GM12878 (cell line): ENCODE results near the gene TENT5A. TPM values are rescaled to one million over a fixed set of nuclear protein-coding genes. Genes with fewer than 3 reads are reported as not detected.

Experiments used
- ATAC-seq: fragments of 200-7000 bp; cut with Tn5 transposase; 3 replicates; pipeline ENCODE4 v1.9.1; 2020; ENCODE audit warnings: mild to moderate bottlenecking, moderate library complexity
- BruUV-seq: library from RNA; stranded (reverse); fragments of 400-500 nt; replicated peaks from 2 replicates; lab custom pipeline; 2021; lab: Mats Ljungman, UMichigan
- CTCF ChIA-PET: fragments of 300-600 bp; sonication (Branson Sonifier 250); formaldehyde crosslinking; extraction: SDS; loops from one replicate; lab custom pipeline; 2021; ENCODE audit warnings: inconsistent platforms; lab: Yijun Ruan, JAX
- POLR2A ChIA-PET: fragments of 350-600 bp; formaldehyde crosslinking; extraction: SDS; loops from one replicate; lab custom pipeline; 2021; ENCODE audit warnings: inconsistent platforms; lab: Charles Lee
- RAD21 ChIA-PET: fragments of 300-600 bp; sonication (Branson Sonifier 250); formaldehyde crosslinking; loops from one replicate; lab custom pipeline; 2023; ENCODE audit warnings: antibody characterized with exemption; ENCODE audit not compliant: unreplicated experiment; lab: Charles Lee
- SMC1A ChIA-PET: fragments of 300-600 bp; sonication (Branson Sonifier 250); formaldehyde crosslinking; loops from one replicate; lab custom pipeline; 2023; ENCODE audit not compliant: unreplicated experiment, uncharacterized antibody; lab: Charles Lee
- DNase-seq: peaks from one replicate; pipeline ENCODE4 v3.0.0-alpha.2; 2011; ENCODE audit warnings: low read depth, low spot score
- FAIRE-seq: peaks from 3 replicates; lab custom pipeline; 2011; peaks lifted over from hg19 to GRCh38; lab: Jason Lieb, UNC
- H2AFZ ChIP-seq: 2 replicates; pipeline ENCODE4 v1.6.0; 2011; ENCODE audit warnings: low read depth, low read length, control low read depth; ENCODE audit not compliant: control insufficient read depth
- H3K27ac ChIP-seq: 2 replicates; pipeline ENCODE4 v1.5.1; 2011; ENCODE audit warnings: control low read depth; ENCODE audit not compliant: control insufficient read depth, insufficient read depth
- H3K27me3 ChIP-seq, 2 experiments: replicated peaks in 1 of 2; 2 replicates each; pipeline versions ENCODE4 v1.6.0 to v1.6.1; 2011; ENCODE audit warnings: low read length in 1 of 2; ENCODE audit not compliant: control insufficient read depth in 2 of 2, insufficient read depth in 2 of 2
- H3K36me3 ChIP-seq, 2 experiments: 2 replicates each; pipeline ENCODE4 v1.5.1; 2011; ENCODE audit warnings: low read length in 1 of 2; ENCODE audit not compliant: control insufficient read depth in 2 of 2, insufficient read depth in 2 of 2
- H3K4me1 ChIP-seq: 2 replicates; pipeline ENCODE4 v1.6.1; 2011; ENCODE audit warnings: mild to moderate bottlenecking, low read length, moderate library complexity, mixed read lengths; ENCODE audit not compliant: control insufficient read depth, insufficient read depth
- H3K4me2 ChIP-seq: 2 replicates; pipeline ENCODE4 v1.6.0; 2011; ENCODE audit warnings: control low read depth; ENCODE audit not compliant: control insufficient read depth, insufficient read depth
- H3K4me3 ChIP-seq: fragments of 200-600 bp; sonication (generic); 2 replicates; pipeline ENCODE4 v1.5.1; 2016
- H3K79me2 ChIP-seq: 2 replicates; pipeline ENCODE4 v1.6.0; 2011; ENCODE audit warnings: low read length; ENCODE audit not compliant: control insufficient read depth, insufficient read depth
- H3K9ac ChIP-seq: 2 replicates; pipeline ENCODE4 v1.8.0; 2011; ENCODE audit warnings: low read length, control low read depth, mixed read lengths; ENCODE audit not compliant: control insufficient read depth, insufficient read depth
- H3K9me3 ChIP-seq: replicated peaks from 3 replicates; pipeline ENCODE4 v1.5.1; 2011; ENCODE audit warnings: mild to moderate bottlenecking, low read length; ENCODE audit not compliant: control insufficient read depth, insufficient read depth
- H4K20me1 ChIP-seq: 2 replicates; pipeline ENCODE4 v1.6.0; 2011; ENCODE audit not compliant: control insufficient read depth, insufficient read depth
- IKZF1 ChIP-seq: fragments of 450-650 bp; conservative IDR thresholded peaks from 2 replicates; pipeline ENCODE4 v1.6.1; 2017; ENCODE audit warnings: antibody characterized with exemption, mild to moderate bottlenecking
- JUND ChIP-seq: IDR thresholded peaks from 2 replicates; pipeline ENCODE4 v1.6.1; 2012; ENCODE audit warnings: low read depth, mild to moderate bottlenecking, low read length, improper control_type of control experiment, moderate library complexity
- MLLT1 ChIP-seq: fragments of 450-650 bp; IDR thresholded peaks from 2 replicates; pipeline ENCODE4 v1.6.1; 2016; ENCODE audit warnings: mild to moderate bottlenecking
- MYC ChIP-seq: IDR thresholded peaks from 2 replicates; pipeline ENCODE4 v1.6.1; 2011; ENCODE audit warnings: mild to moderate bottlenecking, low read length, moderate library complexity, inconsistent platforms; ENCODE audit not compliant: insufficient read depth, insufficient replicate concordance, insufficient read length, severe bottlenecking
- NFXL1 ChIP-seq: fragments of 450-650 bp; IDR thresholded peaks from 2 replicates; pipeline ENCODE4 v1.6.1; 2017; ENCODE audit warnings: antibody characterized with exemption, mild to moderate bottlenecking, borderline replicate concordance
- NKRF ChIP-seq: fragments of 450-650 bp; conservative IDR thresholded peaks from 2 replicates; pipeline ENCODE4 v1.6.1; 2017; ENCODE audit warnings: mild to moderate bottlenecking, moderate library complexity
- NR2C2 ChIP-seq: IDR thresholded peaks from 2 replicates; pipeline ENCODE4 v1.6.1; 2011; ENCODE audit warnings: borderline replicate concordance, low read depth; ENCODE audit not compliant: control insufficient read depth, insufficient read length
- PAX5 ChIP-seq: IDR thresholded peaks from 2 replicates; pipeline ENCODE4 v1.6.1; 2011; ENCODE audit warnings: low read depth, low read length, borderline replicate concordance
- PML ChIP-seq: IDR thresholded peaks from 2 replicates; pipeline ENCODE4 v1.6.1; 2012; ENCODE audit warnings: low read length, inconsistent platforms
- POLR2A ChIP-seq: IDR thresholded peaks from 2 replicates; pipeline ENCODE4 v1.6.1; 2011; ENCODE audit warnings: low read depth, mild to moderate bottlenecking, low read length
- RELB ChIP-seq: fragments of 450-650 bp; IDR thresholded peaks from 2 replicates; pipeline ENCODE4 v1.6.1; 2017; ENCODE audit warnings: low read depth, mild to moderate bottlenecking, moderate library complexity
- SMC3 ChIP-seq: IDR thresholded peaks from 2 replicates; pipeline ENCODE4 v1.6.1; 2011; ENCODE audit warnings: low read length, improper control_type of control experiment, borderline replicate concordance
- WRNIP1 ChIP-seq: IDR thresholded peaks from 2 replicates; pipeline ENCODE4 v1.6.1; 2011; ENCODE audit warnings: low read depth, low read length, improper control_type of control experiment, borderline replicate concordance
- YBX1 ChIP-seq: fragments of 450-650 bp; IDR thresholded peaks from 2 replicates; pipeline ENCODE4 v1.6.1; 2016; ENCODE audit warnings: antibody characterized with exemption
- ZNF217 ChIP-seq: fragments of 450-650 bp; IDR thresholded peaks from 2 replicates; pipeline ENCODE4 v1.6.1; 2017; ENCODE audit warnings: antibody characterized with exemption, mild to moderate bottlenecking
- ZZZ3 ChIP-seq: IDR thresholded peaks from 2 replicates; pipeline ENCODE4 v1.6.1; 2011; ENCODE audit warnings: low read depth; ENCODE audit not compliant: control insufficient read depth, insufficient read length
- WGBS: methylation state at CpG from one replicate; pipeline ENCODE4 v1.1.6; 2016; ENCODE audit warnings: low lambda C conversion rate; ENCODE audit not compliant: insufficient replicate concordance, insufficient coverage; ENCODE audit errors: missing lambda C conversion rate; 5-methylcytosine and 5-hydroxymethylcytosine counted together
- in situ Hi-C: fragments of 300-500 bp; cut with MboI; formaldehyde crosslinking; loops from 9 replicates; pipeline ENCODE4 v1.14.3; 2018; ENCODE audit warnings: mixed read lengths
- intact Hi-C: fragments of 100-400 bp; cut with micrococcal nuclease; formaldehyde crosslinking; loops from one replicate; pipeline ENCODE4 v1.14.2; 2022; ENCODE audit not compliant: unreplicated experiment
- polyA plus RNA-seq, 11 experiments: library from polyadenylated mRNA; depleted of rRNA in 4 of 11; unstranded in 6 of 11; stranded (reverse) in 5 of 11; fragments of >200 nt; fragmentation: Nextera tagmentation in 4 of 11; fragmentation: Illumina TruSeq in 1 of 11; extraction: Ambion mirVana in 4 of 11; extraction: Trizol in 1 of 11; gene quantifications; 1 replicate in 1 of 11; 2 replicates in 10 of 11; pipeline versions ENCODE4 v1.2.1 to v1.2.3, GENCODE V29; 2011 to 2016; ENCODE audit warnings: inconsistent platforms in 2 of 11, missing spikeins in 2 of 11, low read depth in 1 of 11
- total RNA-seq, 4 experiments: library from RNA; depleted of rRNA in 3 of 4; stranded (reverse); fragments of >200 nt in 3 of 4; fragmentation: Illumina TruSeq in 1 of 4; extraction: Trizol in 1 of 4; gene quantifications; 2 replicates each; pipeline versions ENCODE4 v1.2.1 to v1.2.3, GENCODE V29; 2013 to 2021
- TF ChIP-seq, protein P1 (sequence below): fragments of 450-650 bp; formaldehyde crosslinking; IDR thresholded peaks from 2 replicates; pipeline ENCODE4 v1.4.0; 2022; ENCODE audit warnings: mild to moderate bottlenecking, moderate library complexity

TENT5A gene
- total and polyA plus RNA-seq, 10 of the 15 experiments (the other 5 are each of a cell fraction or from before 2014, with no cell fraction given), result 0.25 to 9.6 (median 0.48) TPM

GRCh38 chr6:81743649-81744048 is 8.8 kb downstream of the TENT5A start:
- ATAC-seq, result no peak
- no peaks in the 10 kb centered on the region for H3K9me3 ChIP-seq
- H3K4me1 ChIP-seq, result no peaks in the 10 kb centered on the region
- POLR2A ChIA-PET, result no interaction called here
- intact Hi-C loops, result no loop called here
- DNase-seq, result no peak
- no peaks in the 10 kb centered on the region for H3K27me3 ChIP-seq
- no peaks in the 10 kb centered on the region for H3K36me3 ChIP-seq
- CTCF ChIA-PET, result no interaction called here
- RAD21 ChIA-PET, result interaction anchor here (2.4 kb wide), 1 partner anchor 262 kb away, joined by 5 read pairs; no protein-coding TSS in a partner anchor
- SMC1A ChIA-PET, result interaction anchor here (0.9 to 4.1 kb wide), 4 partner anchors 10 to 262 kb away, joined by 3 to 39 read pairs (median 6); no protein-coding TSS in a partner anchor
- H3K79me2 ChIP-seq, result no peaks in the 10 kb centered on the region
- H3K9ac ChIP-seq, result no peak overlapping the region
- WGBS, result 0% methylated on average over 1 of the region's 1 CpG
- no peaks in the 10 kb centered on the region for H4K20me1 ChIP-seq
- H3K4me2 ChIP-seq, result no peak overlapping the region
- no peak for FAIRE-seq
- BruUV-seq, result no TSS peak
- in situ Hi-C loops, result loop anchor here (10.0 kb wide), 1 partner anchor 1139 kb away; no protein-coding TSS in a partner anchor
- H2AFZ ChIP-seq, result no peak overlapping the region
- no peak overlapping the region for H3K4me3 ChIP-seq
- H3K27ac ChIP-seq, result no peak overlapping the region
- TF ChIP-seq MYC (no peak), ZZZ3 (no peak), RELB (no peak), PML (no peak), POLR2A (no peak), NR2C2 (no peak), WRNIP1 (no peak), NKRF (no peak), NFXL1 (no peak), SMC3 (no peak), PAX5 (no peak), ZNF217 (no peak), YBX1 (no peak), IKZF1 (no peak), MLLT1 (no peak), JUND (no peak)
- TF ChIP-seq, protein P1, sequence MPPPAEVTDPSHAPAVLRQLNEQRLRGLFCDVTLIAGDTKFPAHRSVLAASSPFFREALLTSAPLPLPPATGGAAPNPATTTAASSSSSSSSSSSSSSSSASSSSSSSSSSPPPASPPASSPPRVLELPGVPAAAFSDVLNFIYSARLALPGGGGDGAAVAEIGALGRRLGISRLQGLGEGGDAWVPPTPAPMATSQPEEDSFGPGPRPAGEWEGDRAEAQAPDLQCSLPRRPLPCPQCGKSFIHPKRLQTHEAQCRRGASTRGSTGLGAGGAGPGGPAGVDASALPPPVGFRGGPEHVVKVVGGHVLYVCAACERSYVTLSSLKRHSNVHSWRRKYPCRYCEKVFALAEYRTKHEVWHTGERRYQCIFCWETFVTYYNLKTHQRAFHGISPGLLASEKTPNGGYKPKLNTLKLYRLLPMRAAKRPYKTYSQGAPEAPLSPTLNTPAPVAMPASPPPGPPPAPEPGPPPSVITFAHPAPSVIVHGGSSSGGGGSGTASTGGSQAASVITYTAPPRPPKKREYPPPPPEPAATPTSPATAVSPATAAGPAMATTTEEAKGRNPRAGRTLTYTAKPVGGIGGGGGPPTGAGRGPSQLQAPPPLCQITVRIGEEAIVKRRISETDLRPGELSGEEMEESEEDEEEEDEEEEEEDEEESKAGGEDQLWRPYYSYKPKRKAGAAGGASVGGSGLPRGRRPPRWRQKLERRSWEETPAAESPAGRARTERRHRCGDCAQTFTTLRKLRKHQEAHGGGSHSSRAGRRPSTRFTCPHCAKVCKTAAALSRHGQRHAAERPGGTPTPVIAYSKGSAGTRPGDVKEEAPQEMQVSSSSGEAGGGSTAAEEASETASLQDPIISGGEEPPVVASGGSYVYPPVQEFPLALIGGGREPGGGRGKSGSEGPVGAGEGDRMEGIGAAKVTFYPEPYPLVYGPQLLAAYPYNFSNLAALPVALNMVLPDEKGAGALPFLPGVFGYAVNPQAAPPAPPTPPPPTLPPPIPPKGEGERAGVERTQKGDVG (CRISPR knock-in tag), result no peak
